CD4-positive, alpha-beta T cell treated with Interleukin-6 for 4 hours (primary cell): Measurements from ENCODE around the gene HDLBP.
A peak's percentile ranks its signal among the peaks of the same experiment; 100 is the strongest.

Experiments
- DNase-seq: peaks from one replicate; pipeline ENCODE4 v3.0.0-alpha.2; 2020; ENCODE audit warnings: mixed read lengths

The HDLBP gene

GRCh38 chr2:241273210-241274020 lies 42.1 kb downstream of the HDLBP start:
- DNase-seq = no peak

GRCh38 chr2:241272303-241273209 lies 42.9 kb downstream of the HDLBP start:
- peak; percentile 63 for DNase-seq

GRCh38 chr2:241271706-241272302 lies 43.7 kb downstream of the HDLBP start:
- DNase-seq = peak; percentile 71

- no peak for DNase-seq
Measured at GRCh38 chr2:241270531-241270930, 44.9 kb downstream of the HDLBP start.

- no peak for DNase-seq
Measured at GRCh38 chr2:241269707-241270520, 45.6 kb downstream of the HDLBP start.

GRCh38 chr2:241268716-241269445 lies 46.6 kb downstream of the HDLBP start:
- no peak for DNase-seq

- DNase-seq = no peak
Measured at GRCh38 chr2:241268306-241268705, 47.2 kb downstream of the HDLBP start.

- DNase-seq = peak; percentile 8
Measured at GRCh38 chr2:241267249-241268067, 48.0 kb downstream of the HDLBP start.

GRCh38 chr2:241265506-241265905 lies 50.0 kb downstream of the HDLBP start:
- DNase-seq = no peak

- DNase-seq = no peak
Measured at GRCh38 chr2:241263061-241263460, 52.4 kb downstream of the HDLBP start.

GRCh38 chr2:241261628-241262027 lies 53.8 kb downstream of the HDLBP start:
- DNase-seq = no peak

- no peak for DNase-seq
Measured at GRCh38 chr2:241260911-241261310, 54.6 kb downstream of the HDLBP start.

GRCh38 chr2:241258505-241259280 lies 56.8 kb downstream of the HDLBP start:
- no peak for DNase-seq

- DNase-seq = no peak
Measured at GRCh38 chr2:241257419-241258032, 57.9 kb downstream of the HDLBP start.

- no peak for DNase-seq
Measured at GRCh38 chr2:241256168-241256545, 59.3 kb downstream of the HDLBP start.

GRCh38 chr2:241255542-241256167 lies 59.8 kb downstream of the HDLBP start:
- no peak for DNase-seq

- no peak for DNase-seq
Measured at GRCh38 chr2:241254904-241255351, 60.5 kb downstream of the HDLBP start.

GRCh38 chr2:241252778-241253475 lies 62.5 kb downstream of the HDLBP start:
- DNase-seq = no peak
